ENCODE data around the gene CHEK2.
"Not testable (repeated sequence)": the region's sequence is repeated elsewhere in the genome, so short reads cannot be mapped to it uniquely, and the experiment has no call there.

CHEK2 gene

GRCh38 chr22:28706845-28707244 is 34.8 kb downstream of the CHEK2 start:
- in situ Hi-C loops (cut with MboI; ENCODE audit: low pct_unique_long_range_greater_than_20kb, low sequenced_read_pairs), result no loop called here
- no peak for DNase-seq

DNA sequence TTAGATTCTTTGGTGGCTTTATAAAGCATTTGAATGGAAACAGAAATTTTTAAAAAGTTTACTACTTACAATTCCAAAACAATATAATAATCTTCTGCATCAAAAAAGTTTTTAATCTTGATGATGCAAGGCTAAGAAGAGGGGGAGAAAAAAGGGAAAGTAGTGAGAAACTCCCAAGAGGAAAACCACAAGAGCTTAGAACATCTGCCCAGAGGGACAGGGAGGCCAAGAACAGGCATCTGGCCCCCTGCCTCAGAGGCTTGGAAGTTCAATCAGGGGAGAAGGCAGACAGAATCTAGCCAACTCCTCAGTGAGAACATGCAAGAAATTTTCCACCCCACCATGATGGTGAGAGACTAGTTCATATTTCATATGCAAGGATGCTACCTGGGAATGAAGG is 38.2 kb downstream of the CHEK2 start:
- in situ Hi-C loops (cut with MboI; ENCODE audit: low pct_unique_long_range_greater_than_20kb, low sequenced_read_pairs), result no loop called here

GRCh38 chr22:28702891-28703290 is 38.7 kb downstream of the CHEK2 start:
- DNase-seq, result no peak
- in situ Hi-C loops (cut with MboI; ENCODE audit: low pct_unique_long_range_greater_than_20kb, low sequenced_read_pairs), result no loop called here

More for the DNA sequence above, 38.2 kb downstream of the CHEK2 start:
- DNase-seq, result no peak

GRCh38 chr22:28693041-28693760 is 48.4 kb downstream of the CHEK2 start:
- in situ Hi-C loops (cut with MboI; ENCODE audit: low pct_unique_long_range_greater_than_20kb, low sequenced_read_pairs); DNase-seq: not testable (repeated sequence)

DNA sequence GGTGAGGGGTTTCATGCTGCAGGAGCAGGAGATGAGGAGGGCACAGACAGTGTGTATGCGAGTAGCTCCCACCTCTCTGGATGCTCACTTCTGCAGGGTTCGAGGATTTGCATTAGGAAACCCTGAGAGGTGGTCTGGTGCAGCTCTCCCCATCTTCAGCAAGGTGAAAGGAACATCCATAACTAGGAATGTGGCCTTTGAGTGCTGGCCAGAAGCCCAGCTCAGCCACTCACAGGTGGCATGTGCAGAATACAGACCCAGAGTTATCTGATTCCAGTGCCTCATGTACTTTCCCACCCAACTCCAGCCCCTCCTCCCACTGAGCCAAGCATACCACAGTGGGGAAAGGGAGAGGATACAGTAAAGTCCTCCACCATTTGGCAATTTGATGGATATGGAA is 51.8 kb downstream of the CHEK2 start:
- in situ Hi-C loops (cut with MboI; ENCODE audit: low pct_unique_long_range_greater_than_20kb, low sequenced_read_pairs); DNase-seq: not testable (repeated sequence)

DNA sequence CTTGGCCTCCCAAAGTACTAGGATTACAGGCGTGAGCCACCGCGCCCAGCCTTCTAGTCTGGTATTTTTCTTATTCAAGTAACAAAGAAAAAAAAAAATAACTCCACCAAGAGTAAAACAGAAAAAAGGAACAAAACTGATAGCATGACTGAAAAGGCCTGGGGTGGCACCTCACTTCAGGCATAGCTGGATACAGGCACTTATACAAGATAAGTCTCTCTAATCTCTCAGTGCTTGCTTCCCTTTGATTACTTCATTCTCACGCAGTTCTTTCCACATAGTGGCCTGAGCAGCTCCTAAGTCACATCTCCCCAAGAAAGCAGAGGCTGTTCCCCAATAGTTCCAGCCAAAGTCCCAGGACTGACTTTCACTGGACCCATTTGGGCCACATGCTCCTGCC is 58.7 kb downstream of the CHEK2 start:
- in situ Hi-C loops (cut with MboI; ENCODE audit: low pct_unique_long_range_greater_than_20kb, low sequenced_read_pairs); DNase-seq: not testable (repeated sequence)

DNA sequence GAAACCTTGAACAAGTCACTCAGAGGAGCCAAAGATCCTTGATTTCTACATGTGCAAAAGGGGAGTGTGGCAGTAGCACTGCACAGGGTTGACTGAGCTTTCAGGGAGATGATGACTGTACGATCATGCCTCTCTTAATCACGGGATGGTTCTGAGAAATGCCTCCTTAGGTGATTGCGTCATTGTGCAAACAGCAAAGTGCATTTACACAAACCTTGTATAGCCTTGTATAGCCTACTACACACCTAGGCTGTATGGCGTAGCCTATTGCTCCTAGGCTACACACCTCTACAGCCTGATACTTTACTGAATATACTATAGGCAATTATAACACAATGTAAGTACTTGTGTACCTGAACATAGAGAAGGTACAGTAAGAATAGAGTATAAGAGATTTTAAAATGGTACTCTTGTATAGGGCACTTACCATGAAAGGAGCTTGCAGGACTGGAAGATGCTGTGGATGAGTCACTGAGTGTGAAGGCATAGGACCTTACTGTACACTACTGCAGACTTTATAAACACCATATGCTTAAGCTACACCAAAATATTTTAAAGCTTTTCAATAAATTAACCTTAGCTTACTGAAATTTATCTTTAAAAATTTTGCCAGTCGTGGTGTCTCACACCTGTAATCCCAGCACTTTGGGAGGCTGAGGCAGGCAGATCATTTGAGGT is 60.7 kb downstream of the CHEK2 start:
- in situ Hi-C loops (cut with MboI; ENCODE audit: low pct_unique_long_range_greater_than_20kb, low sequenced_read_pairs), result not testable (repeated sequence)

GRCh38 chr22:28679611-28680287 is 61.9 kb downstream of the CHEK2 start, which contains the start of gene TTC28:
Gene TTC28 (minus strand): TSS chr22:28679840. CDS start chr22:28679723, 117 bp downstream.
- peak; percentile 51 for DNase-seq
- in situ Hi-C loops (cut with MboI; ENCODE audit: low pct_unique_long_range_greater_than_20kb, low sequenced_read_pairs), result not testable (repeated sequence)

More for the DNA sequence above, 60.7 kb downstream of the CHEK2 start:
- not testable (repeated sequence) for DNase-seq

DNA sequence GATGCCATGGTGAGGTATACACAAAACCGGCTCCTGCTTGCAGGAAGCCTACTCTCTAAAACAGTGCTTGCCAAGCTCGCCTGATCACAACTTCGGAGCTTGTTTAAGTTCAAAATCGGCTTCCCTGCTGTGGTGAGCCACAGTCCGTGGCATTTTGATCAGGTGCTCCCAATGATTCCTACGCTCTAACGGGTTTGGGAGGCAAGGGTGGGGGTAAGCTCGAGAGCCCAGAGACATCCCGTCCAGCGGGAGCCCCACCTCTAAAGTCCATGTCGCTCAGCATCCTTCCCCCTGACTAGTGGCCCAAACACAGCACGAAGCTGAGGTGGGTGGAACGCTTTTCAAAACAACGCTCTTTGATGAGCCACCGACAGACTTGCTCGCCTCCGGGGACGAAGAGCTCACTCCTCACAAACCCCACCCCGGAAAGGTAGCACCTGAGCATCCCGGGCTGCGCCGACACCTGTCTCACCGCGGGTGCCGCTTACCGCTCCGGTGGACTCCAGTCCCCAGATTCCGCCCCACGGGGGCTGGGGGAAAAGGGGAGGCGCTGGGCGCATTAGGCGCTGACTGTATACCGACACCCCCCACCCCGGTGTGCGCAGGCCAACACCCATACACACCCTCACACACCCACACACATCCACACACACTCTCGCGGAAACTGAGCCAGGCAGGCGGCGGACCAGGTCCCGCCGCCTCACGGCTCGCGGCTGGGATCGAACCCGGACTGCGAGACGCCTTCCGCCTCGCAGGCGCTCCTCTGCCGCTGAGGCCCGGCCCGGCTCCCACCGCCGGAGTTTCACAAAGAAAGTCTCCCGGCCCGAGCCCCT is 62.6 kb downstream of the CHEK2 start:
- in situ Hi-C loops (cut with MboI; ENCODE audit: low pct_unique_long_range_greater_than_20kb, low sequenced_read_pairs); DNase-seq: not testable (repeated sequence)

DNA sequence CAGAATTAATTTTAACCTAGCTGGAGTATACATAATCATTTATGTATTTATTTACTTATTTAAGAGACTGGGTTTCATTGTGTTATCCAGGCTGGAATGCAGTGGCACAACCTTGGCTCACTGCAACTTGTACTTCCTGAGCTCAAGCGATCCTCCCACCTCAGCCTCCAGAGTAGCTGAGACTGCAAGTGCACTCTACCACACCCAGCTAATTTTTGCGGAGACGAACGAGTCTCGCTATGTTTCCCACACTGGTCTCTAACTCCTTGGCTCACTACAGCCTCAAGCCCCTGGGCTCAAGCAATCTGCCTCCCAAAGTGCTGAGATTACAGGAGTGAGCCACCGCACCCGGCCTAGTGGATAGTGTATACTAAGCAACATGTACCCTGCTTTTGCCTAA is 63.5 kb downstream of the CHEK2 start:
- in situ Hi-C loops (cut with MboI; ENCODE audit: low pct_unique_long_range_greater_than_20kb, low sequenced_read_pairs); DNase-seq: not testable (repeated sequence)

GRCh38 chr22:28674121-28674563 is 67.5 kb downstream of the CHEK2 start:
- in situ Hi-C loops (cut with MboI; ENCODE audit: low pct_unique_long_range_greater_than_20kb, low sequenced_read_pairs), result no loop called here
- peak; percentile 96 for DNase-seq

GRCh38 chr22:28670756-28671155 is 70.9 kb downstream of the CHEK2 start:
- no peak for DNase-seq
- in situ Hi-C loops (cut with MboI; ENCODE audit: low pct_unique_long_range_greater_than_20kb, low sequenced_read_pairs), result no loop called here

- in situ Hi-C loops (cut with MboI; ENCODE audit: low pct_unique_long_range_greater_than_20kb, low sequenced_read_pairs), result no loop called here
- DNase-seq, result peak; percentile 82
Measured at GRCh38 chr22:28670161-28670560, 71.5 kb downstream of the CHEK2 start.

- in situ Hi-C loops (cut with MboI; ENCODE audit: low pct_unique_long_range_greater_than_20kb, low sequenced_read_pairs), result no loop called here
- DNase-seq, result no peak
Measured at GRCh38 chr22:28669387-28669786, 72.2 kb downstream of the CHEK2 start.

GRCh38 chr22:28663569-28663942 is 78.1 kb downstream of the CHEK2 start:
- in situ Hi-C loops (cut with MboI; ENCODE audit: low pct_unique_long_range_greater_than_20kb, low sequenced_read_pairs); DNase-seq: not testable (repeated sequence)

GRCh38 chr22:28658448-28658847 is 83.2 kb downstream of the CHEK2 start:
- in situ Hi-C loops (cut with MboI; ENCODE audit: low pct_unique_long_range_greater_than_20kb, low sequenced_read_pairs), result no loop called here
- no peak for DNase-seq

DNA sequence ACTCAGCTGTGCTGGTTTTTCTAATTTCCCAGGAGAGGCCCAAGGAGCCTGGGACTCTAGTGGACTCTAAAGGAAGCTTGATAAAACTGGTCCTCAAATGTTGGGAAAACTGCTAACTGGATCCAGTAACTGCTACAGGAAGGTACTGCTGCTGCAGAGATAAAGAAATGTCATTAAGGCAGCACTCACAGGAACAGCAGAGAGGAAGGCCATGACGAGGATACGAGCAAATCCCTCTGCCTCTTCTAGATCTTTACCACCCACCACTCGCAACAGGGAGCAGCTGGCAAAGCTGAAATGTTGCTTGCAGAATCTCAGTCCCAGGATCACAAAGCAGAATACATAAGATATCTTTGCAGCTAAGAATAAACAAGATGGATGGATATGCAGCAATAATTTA is 85.4 kb downstream of the CHEK2 start:
- in situ Hi-C loops (cut with MboI; ENCODE audit: low pct_unique_long_range_greater_than_20kb, low sequenced_read_pairs), result no loop called here
- DNase-seq, result no peak

DNA sequence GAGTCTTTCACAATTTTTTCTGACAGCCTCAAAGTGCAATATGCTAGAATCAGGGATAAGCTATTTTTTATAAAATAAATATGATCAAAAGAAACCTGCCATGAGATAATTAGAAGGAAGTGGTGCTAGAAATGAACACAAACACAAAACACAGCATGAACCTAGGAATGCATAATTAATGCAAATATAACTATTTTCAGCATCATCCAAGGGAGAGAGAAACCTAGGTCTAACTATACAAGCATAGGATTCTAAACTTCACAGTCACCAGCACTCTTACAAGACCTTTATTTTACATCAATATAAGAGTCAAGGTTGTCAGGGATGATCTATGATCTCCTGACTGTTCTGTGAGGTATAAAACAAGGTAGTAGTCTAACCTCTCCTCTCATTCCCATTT is 91.2 kb downstream of the CHEK2 start:
- no peak for DNase-seq
- in situ Hi-C loops (cut with MboI; ENCODE audit: low pct_unique_long_range_greater_than_20kb, low sequenced_read_pairs), result no loop called here

- DNase-seq, result no peak
Measured at GRCh38 chr22:28648792-28649191, 92.8 kb downstream of the CHEK2 start.

More at GRCh38 chr22:28648792-28649191, 92.8 kb downstream of the CHEK2 start:
- in situ Hi-C loops (cut with MboI; ENCODE audit: low pct_unique_long_range_greater_than_20kb, low sequenced_read_pairs), result no loop called here

All from KBM-7 (cell line).